Astrocyte (in vitro differentiated cells and primary cell): ENCODE data around the gene ITM2C. TPM values are rescaled to one million over a fixed set of nuclear protein-coding genes. Genes with fewer than 3 reads are reported as not detected.

Experiments
- DNase-seq: peaks from one replicate; pipeline ENCODE4 v3.0.0-alpha.2; 2010; ENCODE audit warnings: low read depth
- FAIRE-seq: peaks from 2 replicates; lab custom pipeline; 2011; peaks lifted over from hg19 to GRCh38; lab: Jason Lieb, UNC
- H2AFZ ChIP-seq: 2 replicates; pipeline ENCODE4 v1.6.0; 2012; ENCODE audit warnings: low read depth, low read length, inconsistent platforms
- H3K27ac ChIP-seq: 2 replicates; pipeline ENCODE4 v1.5.1; 2011; ENCODE audit warnings: low read depth, low read length, inconsistent platforms
- H3K27me3 ChIP-seq: 2 replicates; pipeline ENCODE4 v1.6.0; 2011; ENCODE audit warnings: low read length, inconsistent platforms; ENCODE audit not compliant: insufficient read depth
- H3K36me3 ChIP-seq: 2 replicates; pipeline ENCODE4 v1.5.1; 2011; ENCODE audit warnings: low read length, inconsistent platforms; ENCODE audit not compliant: insufficient read depth
- H3K4me1 ChIP-seq: 2 replicates; pipeline ENCODE4 v1.5.1; 2011; ENCODE audit warnings: low read length, inconsistent platforms; ENCODE audit not compliant: insufficient read depth
- H3K4me2 ChIP-seq: 2 replicates; pipeline ENCODE4 v1.6.0; 2012; ENCODE audit warnings: low read length, inconsistent platforms
- H3K4me3 ChIP-seq: 2 replicates; pipeline ENCODE4 v1.5.1; 2011; ENCODE audit warnings: low read depth, mild to moderate bottlenecking, low read length, inconsistent platforms; ENCODE audit not compliant: insufficient read depth
- H3K79me2 ChIP-seq: 2 replicates; pipeline ENCODE4 v1.6.0; 2012; ENCODE audit warnings: mild to moderate bottlenecking, low read length, inconsistent platforms; ENCODE audit not compliant: insufficient read depth
- H3K9ac ChIP-seq: 2 replicates; pipeline ENCODE4 v1.6.0; 2012; ENCODE audit warnings: mild to moderate bottlenecking, low read length, inconsistent platforms
- H3K9me3 ChIP-seq: 2 replicates; pipeline ENCODE4 v1.5.1; 2012; ENCODE audit warnings: low read depth, mild to moderate bottlenecking, low read length, inconsistent platforms; ENCODE audit not compliant: insufficient read depth
- H4K20me1 ChIP-seq: 2 replicates; pipeline ENCODE4 v1.6.0; 2012; ENCODE audit warnings: low read length, inconsistent platforms; ENCODE audit not compliant: insufficient read depth
- H3K27ac Mint-ChIP-seq: one replicate; pipeline ENCODE4 v1.8.0; 2021; ENCODE audit warnings: mild to moderate bottlenecking, mixed read lengths; ENCODE audit not compliant: unreplicated experiment
- H3K27me3 Mint-ChIP-seq: one replicate; pipeline ENCODE4 v1.8.0; 2021; ENCODE audit warnings: low read depth, mixed read lengths; ENCODE audit not compliant: unreplicated experiment
- H3K36me3 Mint-ChIP-seq: one replicate; pipeline ENCODE4 v1.8.0; 2021; ENCODE audit warnings: low read depth, mixed read lengths; ENCODE audit not compliant: unreplicated experiment
- H3K4me1 Mint-ChIP-seq: one replicate; pipeline ENCODE4 v1.8.0; 2021; ENCODE audit warnings: low read depth, mixed read lengths; ENCODE audit not compliant: unreplicated experiment
- H3K4me3 Mint-ChIP-seq: one replicate; pipeline ENCODE4 v1.8.0; 2021; ENCODE audit warnings: mild to moderate bottlenecking, moderate library complexity, mixed read lengths; ENCODE audit not compliant: unreplicated experiment
- H3K9me3 Mint-ChIP-seq: one replicate; pipeline ENCODE4 v1.8.0; 2021; ENCODE audit warnings: mild to moderate bottlenecking, mixed read lengths; ENCODE audit not compliant: unreplicated experiment
- EZH2 ChIP-seq: IDR thresholded peaks from 2 replicates; pipeline ENCODE4 v1.6.1; 2012; ENCODE audit warnings: mild to moderate bottlenecking, low read length, inconsistent platforms; ENCODE audit not compliant: insufficient read depth
- total RNA-seq: library from RNA; stranded (reverse); gene quantifications from 2 replicates; pipeline ENCODE4 v1.2.1, GENCODE V29; 2021
- TF ChIP-seq, protein P1 (sequence below): IDR thresholded peaks from 2 replicates; pipeline ENCODE4 v1.5.1; 2011; ENCODE audit warnings: low read depth, mild to moderate bottlenecking, inconsistent platforms, low read length, moderate library complexity; ENCODE audit not compliant: insufficient read depth

The ITM2C gene
- total RNA-seq, 1 donor from 2014 or later = 458 TPM

DNA sequence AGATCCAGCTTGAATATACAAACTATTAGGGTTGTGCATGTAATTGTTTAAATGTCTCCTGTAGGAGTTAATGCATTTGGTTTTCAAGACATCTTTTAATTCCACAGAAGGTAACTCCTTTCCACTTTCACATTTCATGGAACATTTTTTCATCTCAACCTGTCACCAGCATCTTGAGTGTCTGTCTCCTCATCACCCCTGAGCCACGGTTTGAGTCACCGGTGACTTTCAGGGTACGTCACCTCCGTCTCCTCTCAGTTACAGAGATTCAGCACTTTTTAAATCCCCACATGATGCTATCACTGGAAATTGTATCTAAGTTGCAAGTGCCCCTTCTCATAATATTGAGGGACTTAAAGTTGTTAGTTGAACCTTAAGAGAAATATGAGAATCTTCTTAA is 35.0 kb downstream of the ITM2C start:
- no peak for DNase-seq
- Histone ChIP-seq H3K36me3 (no peaks in the 10 kb centered on the region), H3K4me1 (no peaks in the 10 kb centered on the region), H3K79me2 (no peaks in the 10 kb centered on the region), H3K9me3 (no peaks in the 10 kb centered on the region), H3K27ac (no peak overlapping the region), H3K4me3 (no peak overlapping the region), H2AFZ (no peak overlapping the region), H3K4me2 (no peak overlapping the region), H3K9ac (no peak overlapping the region), H4K20me1 (no peaks in the 10 kb centered on the region), H3K27me3 (peaks cover 26% of the 10 kb centered on the region)
- Mint-ChIP-seq H3K27me3 (peaks cover 54% of the 10 kb centered on the region), H3K4me3 (no peak overlapping the region), H3K9me3 (no peaks in the 10 kb centered on the region), H3K27ac (no peak overlapping the region), H3K36me3 (no peaks in the 10 kb centered on the region), H3K4me1 (peaks cover 3% of the 10 kb centered on the region)
- FAIRE-seq = no peak
- TF ChIP-seq EZH2 = no peak
- TF ChIP-seq, protein P1, sequence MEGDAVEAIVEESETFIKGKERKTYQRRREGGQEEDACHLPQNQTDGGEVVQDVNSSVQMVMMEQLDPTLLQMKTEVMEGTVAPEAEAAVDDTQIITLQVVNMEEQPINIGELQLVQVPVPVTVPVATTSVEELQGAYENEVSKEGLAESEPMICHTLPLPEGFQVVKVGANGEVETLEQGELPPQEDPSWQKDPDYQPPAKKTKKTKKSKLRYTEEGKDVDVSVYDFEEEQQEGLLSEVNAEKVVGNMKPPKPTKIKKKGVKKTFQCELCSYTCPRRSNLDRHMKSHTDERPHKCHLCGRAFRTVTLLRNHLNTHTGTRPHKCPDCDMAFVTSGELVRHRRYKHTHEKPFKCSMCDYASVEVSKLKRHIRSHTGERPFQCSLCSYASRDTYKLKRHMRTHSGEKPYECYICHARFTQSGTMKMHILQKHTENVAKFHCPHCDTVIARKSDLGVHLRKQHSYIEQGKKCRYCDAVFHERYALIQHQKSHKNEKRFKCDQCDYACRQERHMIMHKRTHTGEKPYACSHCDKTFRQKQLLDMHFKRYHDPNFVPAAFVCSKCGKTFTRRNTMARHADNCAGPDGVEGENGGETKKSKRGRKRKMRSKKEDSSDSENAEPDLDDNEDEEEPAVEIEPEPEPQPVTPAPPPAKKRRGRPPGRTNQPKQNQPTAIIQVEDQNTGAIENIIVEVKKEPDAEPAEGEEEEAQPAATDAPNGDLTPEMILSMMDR = no peak

DNA sequence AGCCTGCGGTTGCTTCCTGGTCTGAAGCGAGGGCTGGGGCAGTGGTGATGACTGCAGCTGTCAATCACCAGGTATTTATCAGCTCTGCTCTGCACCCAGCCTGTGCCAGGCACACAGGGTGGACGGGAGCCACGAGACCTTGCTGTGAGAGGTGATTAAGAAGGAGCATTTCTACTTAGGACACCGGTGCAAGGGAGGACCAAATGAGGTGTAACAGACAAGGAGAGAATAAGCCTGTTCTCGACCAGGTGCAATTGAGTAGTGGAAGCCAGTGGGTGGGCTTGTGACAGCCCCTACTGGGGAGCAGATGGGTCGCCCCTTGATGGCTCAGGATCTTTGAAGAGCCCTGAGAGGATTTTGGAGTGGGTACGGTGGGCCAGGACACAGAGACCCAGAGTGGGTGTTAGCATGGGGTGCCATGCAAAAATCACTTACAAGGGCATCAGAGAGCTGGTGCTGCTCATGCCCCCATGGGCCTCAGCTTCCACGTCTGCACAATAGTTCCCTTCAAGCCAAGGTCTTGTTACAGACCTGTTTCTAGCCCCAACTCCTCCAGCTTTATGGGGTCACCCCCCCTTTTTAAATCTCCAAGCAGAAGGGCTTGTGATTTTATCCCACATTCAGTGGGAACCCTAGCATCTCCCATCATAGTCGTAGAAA is 35.7 kb downstream of the ITM2C start:
- Histone ChIP-seq H3K9me3 (no peaks in the 10 kb centered on the region), H3K4me3 (no peak overlapping the region), H3K27me3 (peaks cover 26% of the 10 kb centered on the region), H3K4me1 (peaks cover under 1% of the 10 kb centered on the region), H2AFZ (no peak overlapping the region), H3K27ac (no peak overlapping the region), H3K36me3 (no peaks in the 10 kb centered on the region), H3K9ac (no peak overlapping the region), H3K79me2 (no peaks in the 10 kb centered on the region), H4K20me1 (no peaks in the 10 kb centered on the region), H3K4me2 (no peak overlapping the region)
- Mint-ChIP-seq H3K27ac (no peak overlapping the region), H3K4me1 (peaks cover 3% of the 10 kb centered on the region), H3K4me3 (no peak overlapping the region), H3K27me3 (peaks cover 60% of the 10 kb centered on the region), H3K9me3 (no peaks in the 10 kb centered on the region), H3K36me3 (no peaks in the 10 kb centered on the region)
- DNase-seq (no peak), FAIRE-seq (no peak)
- TF ChIP-seq EZH2 = no peak
- TF ChIP-seq, protein P1 = no peak

DNA sequence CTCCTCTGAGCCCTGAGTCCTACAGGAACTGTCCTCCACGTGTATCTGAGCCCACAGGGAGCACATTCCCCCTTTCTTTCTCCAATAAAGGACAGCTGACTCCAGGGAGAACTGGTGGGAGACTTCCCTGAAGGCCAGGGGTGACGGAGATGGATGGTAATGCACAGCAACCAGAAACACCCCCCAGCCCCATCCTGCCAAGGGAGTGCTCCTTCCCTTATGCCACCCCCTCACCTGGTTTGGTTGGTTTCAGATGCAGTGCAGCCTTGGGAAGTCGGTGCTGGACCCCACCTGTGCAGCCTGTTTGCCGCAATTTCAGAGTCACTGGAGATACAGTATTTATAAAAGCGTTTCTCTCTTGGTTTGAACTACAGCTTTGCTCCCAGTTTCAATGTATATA is 36.3 kb downstream of the ITM2C start:
- H3K79me2 ChIP-seq = no peaks in the 10 kb centered on the region
- no peaks in the 10 kb centered on the region for H4K20me1 ChIP-seq
- DNase-seq = no peak
- H3K9ac ChIP-seq = no peak overlapping the region
- no peak overlapping the region for H3K27ac ChIP-seq
- H3K4me1 Mint-ChIP-seq = peaks cover 3% of the 10 kb centered on the region
- H3K9me3 ChIP-seq = no peaks in the 10 kb centered on the region
- H3K36me3 Mint-ChIP-seq = no peaks in the 10 kb centered on the region
- H3K36me3 ChIP-seq = no peaks in the 10 kb centered on the region
- no peak overlapping the region for H2AFZ ChIP-seq
- TF ChIP-seq, protein P1 = no peak
- no peak for TF ChIP-seq EZH2
- FAIRE-seq = no peak
- peaks cover 5% of the 10 kb centered on the region for H3K4me1 ChIP-seq
- no peak overlapping the region for H3K4me2 ChIP-seq
- no peak overlapping the region for H3K27ac Mint-ChIP-seq
- peaks cover 26% of the 10 kb centered on the region for H3K27me3 ChIP-seq
- H3K4me3 ChIP-seq = no peak overlapping the region
- H3K4me3 Mint-ChIP-seq = no peak overlapping the region
- H3K27me3 Mint-ChIP-seq = peaks cover 62% of the 10 kb centered on the region
- H3K9me3 Mint-ChIP-seq = no peaks in the 10 kb centered on the region
